ENCODE results near the gene C21orf58. TPM values are rescaled to one million over a fixed set of nuclear protein-coding genes. Genes with fewer than 3 reads are reported as not detected.

Gene C21orf58
- total and polyA plus RNA-seq, 2 experiments from 2014 or later: 17.7 to 23.9 TPM

GRCh38 chr21:46346296-46347202 lies 22.9 kb upstream of the C21orf58 start:
- TF ChIP-seq ZNF331 (CRISPR knock-in tag; IDR thresholded peaks at IDR 0.05; ENCODE audit: low read depth) (no peak), ZNF462 (CRISPR knock-in tag; IDR thresholded peaks at IDR 0.05) (no peak), ZNF114 (CRISPR knock-in tag; IDR thresholded peaks at IDR 0.05) (no peak), CTCF (conservative IDR thresholded peaks at IDR 0.05; ENCODE audit: low read depth in 2 of 2) (no peak), STAT1 (IDR thresholded peaks at IDR 0.05; ENCODE audit: unreplicated experiment) (no peak)
- Histone ChIP-seq H3K36me3 (ENCODE audit: insufficient read depth) (peaks cover 18% of the 10 kb centered on the region), H4K20me1 (replicated peaks; ENCODE audit: insufficient read depth) (peaks cover 5% of the 10 kb centered on the region), H3K4me3 (no peak overlapping the region), H3K79me2 (replicated peaks; ENCODE audit: insufficient read depth) (peaks cover 32% of the 10 kb centered on the region), H3K4me1 (ENCODE audit: insufficient read depth) (no peaks in the 10 kb centered on the region), H3K9me2 (ENCODE audit: insufficient read depth) (no peaks in the 10 kb centered on the region), H3K27me3 (ENCODE audit: insufficient read depth) (no peaks in the 10 kb centered on the region), H2AFZ (no peak overlapping the region), H3K4me2 (no peak overlapping the region), H3K27ac (ENCODE audit: low read depth) (no peak overlapping the region), H3F3A (replicated peaks; ENCODE audit: low read depth) (no peaks in the 10 kb centered on the region)
- Mint-ChIP-seq H3K4me3 (no peak overlapping the region), H3K9me3 (no peaks in the 10 kb centered on the region), H3K27me3 (ENCODE audit: insufficient read depth, low read depth, poor library complexity) (peaks cover 2% of the 10 kb centered on the region), H3K27ac (no peak overlapping the region), H3K36me3 (ENCODE audit: low read depth) (peaks cover 57% of the 10 kb centered on the region), H3K4me1 (no peaks in the 10 kb centered on the region)
- no peak for ATAC-seq
- no peak for DNase-seq (ENCODE audit: low spot score)

Measured in GM23338 (cell line).